Measurements from ENCODE around the gene HIF1AN. TPM values are rescaled to one million over a fixed set of nuclear protein-coding genes. Genes with fewer than 3 reads are reported as not detected.

Gene HIF1AN
- total RNA-seq, 1 experiment from 2014 or later = 83.1 TPM

- CTCF ChIA-PET = interaction anchor here (0.7 to 2.4 kb wide), 8 partner anchors 10 to 1794 kb away, joined by 3 to 14 read pairs (median 6); no protein-coding TSS in a partner anchor
- POLR2A ChIA-PET = no interaction called here
- in situ Hi-C loops (cut with HindIII; ENCODE audit: low pct_unique_long_range_greater_than_20kb, low sequenced_read_pairs) = no loop called here
- no peaks in the 10 kb centered on the region for H3K9me3 ChIP-seq (ENCODE audit: control insufficient read depth, insufficient read depth, low read depth, low read length)
- intact Hi-C loops (cut with micrococcal nuclease; ENCODE audit: unreplicated experiment) = loop anchor here (1.0 to 5.0 kb wide), 3 partner anchors 56 to 166 kb away; no protein-coding TSS in a partner anchor
- H3K4me1 ChIP-seq (ENCODE audit: control insufficient read depth, insufficient read depth, low read length) = no peaks in the 10 kb centered on the region
- ATAC-seq (no peak), DNase-seq (ENCODE audit: low read depth, low spot score) (no peak)
- no TSS peak for BruUV-seq (replicated peaks)
- no peak overlapping the region for H3K4me3 ChIP-seq (ENCODE audit: low read depth in 2 of 2, low read length in 2 of 2)
- TF ChIP-seq POLR2AphosphoS5 (IDR thresholded peaks at IDR 0.05; ENCODE audit: low read depth, low read length) = no peak
- TF ChIP-seq CTCF (IDR thresholded peaks at IDR 0.05) = no peak
- no peak for TF ChIP-seq SIN3A (IDR thresholded peaks at IDR 0.05; ENCODE audit: borderline replicate concordance, insufficient read depth, low read depth, low read length)
- no peak for TF ChIP-seq REST (IDR thresholded peaks at IDR 0.05; ENCODE audit: insufficient read depth in 1 of 2, low read depth in 2 of 2, low read length in 1 of 2)
- no peak for TF ChIP-seq TCF7L2 (IDR thresholded peaks at IDR 0.05; ENCODE audit: low read depth, low read length)
- H3K27me3 ChIP-seq (ENCODE audit: control insufficient read depth, insufficient read depth, low read length) = no peaks in the 10 kb centered on the region
- H3K36me3 ChIP-seq (ENCODE audit: control insufficient read depth, insufficient read depth, low read length) = no peaks in the 10 kb centered on the region
- no peak overlapping the region for H3K27ac ChIP-seq (ENCODE audit: low read length)
Observed at GRCh38 chr10:100508266-100508665, 27.5 kb upstream of the HIF1AN start.

- CTCF ChIA-PET = interaction anchor here (0.7 to 2.4 kb wide), 9 partner anchors 10 to 1794 kb away, joined by 3 to 14 read pairs (median 5); no protein-coding TSS in a partner anchor
- Histone ChIP-seq H3K27me3 (ENCODE audit: control insufficient read depth, insufficient read depth, low read length) (no peaks in the 10 kb centered on the region), H3K4me3 (ENCODE audit: low read depth in 2 of 2, low read length in 2 of 2) (no peak overlapping the region), H3K9me3 (ENCODE audit: control insufficient read depth, insufficient read depth, low read depth, low read length) (no peaks in the 10 kb centered on the region), H3K27ac (ENCODE audit: low read length) (no peak overlapping the region), H3K4me1 (ENCODE audit: control insufficient read depth, insufficient read depth, low read length) (no peaks in the 10 kb centered on the region), H3K36me3 (ENCODE audit: control insufficient read depth, insufficient read depth, low read length) (no peaks in the 10 kb centered on the region)
- intact Hi-C loops (cut with micrococcal nuclease; ENCODE audit: unreplicated experiment) (loop anchor here (1.0 to 5.0 kb wide), 3 partner anchors 56 to 166 kb away; no protein-coding TSS in a partner anchor), in situ Hi-C loops (cut with HindIII; ENCODE audit: low pct_unique_long_range_greater_than_20kb, low sequenced_read_pairs) (no loop called here)
- ATAC-seq (peak; percentile 89), DNase-seq (ENCODE audit: low read depth, low spot score) (no peak)
- POLR2A ChIA-PET = no interaction called here
- no TSS peak for BruUV-seq (replicated peaks)
- no peak for TF ChIP-seq POLR2AphosphoS5 (IDR thresholded peaks at IDR 0.05; ENCODE audit: low read depth, low read length)
- peak; percentile 88 for TF ChIP-seq CTCF (IDR thresholded peaks at IDR 0.05)
Observed at GRCh38 chr10:100508691-100509150, 27.0 kb upstream of the HIF1AN start.

Data from Panc1 (cell line).